ENCODE results near the gene EXT2.

EXT2 gene

GRCh38 chr11:44205836-44206235, 110.4 kb downstream of the EXT2 start:
- ATAC-seq, result no peak

GRCh38 chr11:44207292-44207691, 111.8 kb downstream of the EXT2 start:
- ATAC-seq, result no peak
- TF ChIP-seq ISL1 (CRISPR knock-in tag; IDR thresholded peaks at IDR 0.05), result no peak
- TF ChIP-seq ZNF565 (CRISPR knock-in tag; conservative IDR thresholded peaks at IDR 0.05; ENCODE audit: low read depth), result no peak
- TF ChIP-seq GLIS3 (CRISPR knock-in tag; IDR thresholded peaks at IDR 0.05), result no peak

More at GRCh38 chr11:44205836-44206235, 110.4 kb downstream of the EXT2 start:
- no peak for TF ChIP-seq PATZ1 (CRISPR knock-in tag; IDR thresholded peaks at IDR 0.05; ENCODE audit: borderline replicate concordance)
- TF ChIP-seq OSR1 (CRISPR knock-in tag; IDR thresholded peaks at IDR 0.05), result no peak
- TF ChIP-seq, protein P1, sequence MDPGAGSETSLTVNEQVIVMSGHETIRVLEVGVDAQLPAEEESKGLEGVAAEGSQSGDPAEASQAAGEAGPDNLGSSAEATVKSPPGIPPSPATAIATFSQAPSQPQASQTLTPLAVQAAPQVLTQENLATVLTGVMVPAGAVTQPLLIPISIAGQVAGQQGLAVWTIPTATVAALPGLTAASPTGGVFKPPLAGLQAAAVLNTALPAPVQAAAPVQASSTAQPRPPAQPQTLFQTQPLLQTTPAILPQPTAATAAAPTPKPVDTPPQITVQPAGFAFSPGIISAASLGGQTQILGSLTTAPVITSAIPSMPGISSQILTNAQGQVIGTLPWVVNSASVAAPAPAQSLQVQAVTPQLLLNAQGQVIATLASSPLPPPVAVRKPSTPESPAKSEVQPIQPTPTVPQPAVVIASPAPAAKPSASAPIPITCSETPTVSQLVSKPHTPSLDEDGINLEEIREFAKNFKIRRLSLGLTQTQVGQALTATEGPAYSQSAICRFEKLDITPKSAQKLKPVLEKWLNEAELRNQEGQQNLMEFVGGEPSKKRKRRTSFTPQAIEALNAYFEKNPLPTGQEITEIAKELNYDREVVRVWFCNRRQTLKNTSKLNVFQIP (CRISPR knock-in tag; IDR thresholded peaks at IDR 0.05; ENCODE audit: borderline replicate concordance, low read depth), result no peak
- TF ChIP-seq TCF4 (CRISPR knock-in tag; IDR thresholded peaks at IDR 0.05; ENCODE audit: borderline replicate concordance), result no peak

DNA sequence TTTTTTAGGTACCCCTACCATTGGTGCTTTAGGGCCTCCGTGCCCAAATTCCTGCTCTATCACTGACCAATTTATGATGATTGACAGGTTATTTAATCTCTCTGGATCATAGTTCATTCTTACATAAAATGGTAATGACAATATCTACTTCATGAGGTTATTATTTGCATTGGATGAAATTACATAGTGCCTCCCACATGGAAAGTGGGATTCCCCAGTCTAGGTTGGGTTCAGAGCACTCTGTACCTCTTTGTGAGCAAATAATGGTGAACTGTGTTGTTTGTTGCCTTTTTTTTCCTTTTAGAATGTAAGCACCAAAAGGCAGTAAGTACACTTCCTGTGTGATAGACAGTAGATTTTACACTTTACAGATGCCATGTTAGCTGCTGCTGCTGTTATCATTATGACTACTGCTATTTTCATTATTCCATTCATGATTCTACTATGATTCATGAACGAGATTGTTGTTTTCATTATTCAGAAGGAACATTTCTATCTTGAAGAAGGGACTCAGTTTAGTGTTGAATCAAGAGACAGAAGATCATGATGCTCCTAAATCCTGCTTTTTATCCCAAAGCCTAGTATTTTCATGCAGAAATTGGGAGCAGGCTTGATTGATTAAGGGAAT, 113.6 kb downstream of the EXT2 start:
- TF ChIP-seq PPARA (CRISPR knock-in tag; IDR thresholded peaks at IDR 0.05; ENCODE audit: borderline replicate concordance) (no peak), ZFP30 (CRISPR knock-in tag; IDR thresholded peaks at IDR 0.05) (no peak), ESRRG (CRISPR knock-in tag; IDR thresholded peaks at IDR 0.05) (no peak), CSDC2 (CRISPR knock-in tag; IDR thresholded peaks at IDR 0.05) (no peak), ZNF565 (CRISPR knock-in tag; conservative IDR thresholded peaks at IDR 0.05; ENCODE audit: low read depth) (no peak), ZC3H10 (CRISPR knock-in tag; IDR thresholded peaks at IDR 0.05) (no peak), ARNTL (CRISPR knock-in tag; IDR thresholded peaks at IDR 0.05; ENCODE audit: borderline replicate concordance, low read depth) (no peak), OSR1 (CRISPR knock-in tag; IDR thresholded peaks at IDR 0.05) (no peak)
- TF ChIP-seq, protein P2, sequence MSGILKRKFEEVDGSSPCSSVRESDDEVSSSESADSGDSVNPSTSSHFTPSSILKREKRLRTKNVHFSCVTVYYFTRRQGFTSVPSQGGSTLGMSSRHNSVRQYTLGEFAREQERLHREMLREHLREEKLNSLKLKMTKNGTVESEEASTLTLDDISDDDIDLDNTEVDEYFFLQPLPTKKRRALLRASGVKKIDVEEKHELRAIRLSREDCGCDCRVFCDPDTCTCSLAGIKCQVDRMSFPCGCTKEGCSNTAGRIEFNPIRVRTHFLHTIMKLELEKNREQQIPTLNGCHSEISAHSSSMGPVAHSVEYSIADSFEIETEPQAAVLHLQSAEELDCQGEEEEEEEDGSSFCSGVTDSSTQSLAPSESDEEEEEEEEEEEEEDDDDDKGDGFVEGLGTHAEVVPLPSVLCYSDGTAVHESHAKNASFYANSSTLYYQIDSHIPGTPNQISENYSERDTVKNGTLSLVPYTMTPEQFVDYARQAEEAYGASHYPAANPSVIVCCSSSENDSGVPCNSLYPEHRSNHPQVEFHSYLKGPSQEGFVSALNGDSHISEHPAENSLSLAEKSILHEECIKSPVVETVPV (CRISPR knock-in tag; IDR thresholded peaks at IDR 0.05), result no peak
- ATAC-seq, result no peak

DNA sequence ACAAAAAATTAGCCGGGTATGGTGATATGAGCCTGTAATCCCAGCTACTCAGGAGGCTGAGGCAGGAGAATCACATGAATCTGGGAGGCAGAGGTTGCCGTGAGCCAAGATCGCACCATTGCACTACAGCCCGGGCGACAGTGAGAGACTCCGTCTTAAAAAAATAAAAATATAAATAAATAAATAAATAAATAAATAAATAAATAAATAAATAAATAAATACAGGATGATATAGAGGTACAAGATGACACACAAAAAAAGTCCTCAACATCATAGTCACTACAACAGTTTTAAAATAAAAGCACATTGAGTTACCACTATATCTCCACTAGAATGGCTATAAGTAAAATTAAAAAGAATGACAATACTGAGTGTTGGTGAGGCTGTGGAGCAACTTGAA, 116.7 kb downstream of the EXT2 start:
- TF ChIP-seq, protein P2 (CRISPR knock-in tag; IDR thresholded peaks at IDR 0.05), result no peak
- TF ChIP-seq ZNF565 (CRISPR knock-in tag; conservative IDR thresholded peaks at IDR 0.05; ENCODE audit: low read depth) (no peak), BACH2 (CRISPR knock-in tag; IDR thresholded peaks at IDR 0.05; ENCODE audit: borderline replicate concordance) (no peak), RARB (CRISPR knock-in tag; IDR thresholded peaks at IDR 0.05) (no peak), GLIS3 (CRISPR knock-in tag; IDR thresholded peaks at IDR 0.05) (no peak), OSR1 (CRISPR knock-in tag; IDR thresholded peaks at IDR 0.05) (no peak), TCF4 (CRISPR knock-in tag; IDR thresholded peaks at IDR 0.05; ENCODE audit: borderline replicate concordance) (no peak), ISL1 (CRISPR knock-in tag; IDR thresholded peaks at IDR 0.05) (no peak), PPARA (CRISPR knock-in tag; IDR thresholded peaks at IDR 0.05; ENCODE audit: borderline replicate concordance) (no peak), ZNF70 (CRISPR knock-in tag; IDR thresholded peaks at IDR 0.05) (no peak), ZNF8 (CRISPR knock-in tag; IDR thresholded peaks at IDR 0.05) (no peak), ZC3H10 (CRISPR knock-in tag; IDR thresholded peaks at IDR 0.05) (no peak), CSDC2 (CRISPR knock-in tag; IDR thresholded peaks at IDR 0.05) (no peak)
- TF ChIP-seq, protein P3, sequence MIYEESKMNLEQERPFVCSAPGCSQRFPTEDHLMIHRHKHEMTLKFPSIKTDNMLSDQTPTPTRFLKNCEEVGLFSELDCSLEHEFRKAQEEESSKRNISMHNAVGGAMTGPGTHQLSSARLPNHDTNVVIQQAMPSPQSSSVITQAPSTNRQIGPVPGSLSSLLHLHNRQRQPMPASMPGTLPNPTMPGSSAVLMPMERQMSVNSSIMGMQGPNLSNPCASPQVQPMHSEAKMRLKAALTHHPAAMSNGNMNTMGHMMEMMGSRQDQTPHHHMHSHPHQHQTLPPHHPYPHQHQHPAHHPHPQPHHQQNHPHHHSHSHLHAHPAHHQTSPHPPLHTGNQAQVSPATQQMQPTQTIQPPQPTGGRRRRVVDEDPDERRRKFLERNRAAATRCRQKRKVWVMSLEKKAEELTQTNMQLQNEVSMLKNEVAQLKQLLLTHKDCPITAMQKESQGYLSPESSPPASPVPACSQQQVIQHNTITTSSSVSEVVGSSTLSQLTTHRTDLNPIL (CRISPR knock-in tag; IDR thresholded peaks at IDR 0.05; ENCODE audit: low read depth), result no peak
- no peak for ATAC-seq
